DLD1 (cell line): Measurements from ENCODE around the gene COL9A1.

Experiments
- in situ Hi-C: cut with HindIII; loops from 2 replicates; pipeline ENCODE4 v1.10.0; 2017; ENCODE audit warnings: low sequenced_read_pairs

COL9A1 gene

GRCh38 chr6:70234561-70235236, 68.2 kb downstream of the COL9A1 start:
- in situ Hi-C loops = no loop called here

- in situ Hi-C loops = no loop called here
These were observed 71.6 kb downstream of the COL9A1 start for GRCh38 chr6:70231311-70231710.

GRCh38 chr6:70225055-70225454, 77.8 kb downstream of the COL9A1 start:
- in situ Hi-C loops = no loop called here

DNA sequence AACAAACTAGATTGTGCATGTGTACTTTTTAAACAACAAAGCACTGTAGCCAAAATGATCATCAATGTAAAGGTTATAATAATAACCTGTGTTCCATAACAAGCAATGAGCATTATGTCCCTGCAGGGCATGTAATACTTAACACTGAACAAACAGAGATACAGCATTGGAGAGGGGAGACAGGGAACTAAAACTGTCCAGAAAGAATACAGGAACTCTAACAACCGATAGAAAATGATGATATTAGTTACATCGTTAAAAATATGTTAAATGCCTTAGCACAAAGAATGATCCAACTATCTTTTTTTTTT, 80.5 kb downstream of the COL9A1 start:
- in situ Hi-C loops = no loop called here

GRCh38 chr6:70221715-70222438, 81.0 kb downstream of the COL9A1 start:
- in situ Hi-C loops = no loop called here

- in situ Hi-C loops = no loop called here
These were observed 81.7 kb downstream of the COL9A1 start for GRCh38 chr6:70221025-70221714.

DNA sequence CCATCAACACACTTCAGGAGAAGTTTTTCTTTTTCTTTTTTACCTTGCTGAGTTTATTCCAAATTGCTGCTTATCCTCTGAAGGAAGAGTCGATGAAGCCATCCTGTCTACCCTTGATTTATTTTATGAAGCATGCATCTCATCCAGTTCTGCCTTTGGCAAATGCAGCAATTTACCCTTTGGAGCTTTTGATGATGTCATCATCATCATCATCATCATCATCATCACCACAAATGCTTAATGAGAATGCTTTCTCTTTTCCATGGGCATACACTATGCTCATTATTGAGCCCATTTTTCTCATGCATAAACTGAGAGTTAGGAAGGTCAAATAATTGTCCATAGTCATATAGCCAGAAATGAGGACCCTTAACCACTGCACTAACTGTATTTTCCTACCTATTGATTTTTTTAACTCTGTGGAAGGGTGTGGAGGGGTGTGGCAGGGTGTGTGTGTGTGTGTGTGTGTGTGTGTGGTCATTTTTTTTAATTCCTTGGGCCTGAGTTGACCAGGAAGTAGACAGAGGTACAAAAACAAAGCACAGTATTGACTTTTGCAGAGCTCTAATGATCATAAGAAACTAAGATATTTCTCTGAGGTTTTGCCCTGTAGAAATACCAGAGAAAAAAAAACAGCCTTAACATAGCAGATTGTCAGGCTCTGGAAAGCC, 82.8 kb downstream of the COL9A1 start:
- in situ Hi-C loops = no loop called here

- in situ Hi-C loops = no loop called here
These were observed 86.1 kb downstream of the COL9A1 start for GRCh38 chr6:70216767-70217166.

- in situ Hi-C loops = no loop called here
These were observed 87.3 kb downstream of the COL9A1 start for GRCh38 chr6:70215460-70216108.

GRCh38 chr6:70210462-70210861, 92.4 kb downstream of the COL9A1 start:
- in situ Hi-C loops = no loop called here

DNA sequence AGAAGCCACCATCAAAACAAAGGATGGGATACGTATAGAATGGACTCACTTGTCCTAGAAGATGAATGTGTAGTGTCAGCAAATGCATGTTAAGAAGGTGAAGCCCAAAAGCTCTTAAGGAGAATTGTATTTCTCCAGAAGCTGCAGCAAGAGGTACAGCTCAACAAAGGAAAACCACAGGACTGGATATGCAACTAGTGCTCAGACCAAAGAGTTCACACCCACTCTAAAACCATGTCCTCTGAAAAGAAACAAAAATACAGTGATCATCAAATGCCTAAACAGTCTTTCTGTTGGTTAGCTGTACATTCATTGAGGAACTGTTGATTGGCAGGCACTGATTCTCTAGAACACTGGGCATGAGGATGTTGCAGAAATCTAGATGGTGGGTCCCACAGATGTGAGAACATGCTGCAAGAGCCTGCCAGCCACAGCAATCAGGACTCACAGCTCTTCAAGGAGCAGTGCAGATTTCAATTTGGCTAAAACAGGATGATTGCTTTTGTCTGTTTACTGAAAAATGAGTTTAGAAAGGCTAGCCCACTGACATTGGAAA, 94.6 kb downstream of the COL9A1 start:
- in situ Hi-C loops = no loop called here

DNA sequence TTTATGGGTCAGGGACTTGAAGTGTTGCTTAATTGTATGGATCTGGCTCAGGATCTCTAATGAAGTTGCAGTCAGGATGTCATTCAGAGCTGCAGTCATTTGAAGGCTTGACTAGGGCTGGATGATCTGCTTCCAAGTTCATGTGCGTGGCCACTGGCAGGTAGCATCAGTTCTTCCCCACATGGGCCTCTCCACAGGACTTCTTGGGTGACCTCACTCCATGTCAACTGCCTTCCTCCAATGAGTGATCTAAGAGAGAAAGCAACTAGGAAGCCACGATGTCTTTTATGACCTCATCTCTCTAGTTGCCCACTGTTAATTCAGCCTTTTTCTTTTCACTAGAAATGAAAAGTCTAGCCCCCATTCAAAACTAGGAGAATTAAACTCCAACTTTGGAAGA, 104.1 kb downstream of the COL9A1 start:
- in situ Hi-C loops = no loop called here

- in situ Hi-C loops = no loop called here
These were observed 106.4 kb downstream of the COL9A1 start for GRCh38 chr6:70196531-70196930.

DNA sequence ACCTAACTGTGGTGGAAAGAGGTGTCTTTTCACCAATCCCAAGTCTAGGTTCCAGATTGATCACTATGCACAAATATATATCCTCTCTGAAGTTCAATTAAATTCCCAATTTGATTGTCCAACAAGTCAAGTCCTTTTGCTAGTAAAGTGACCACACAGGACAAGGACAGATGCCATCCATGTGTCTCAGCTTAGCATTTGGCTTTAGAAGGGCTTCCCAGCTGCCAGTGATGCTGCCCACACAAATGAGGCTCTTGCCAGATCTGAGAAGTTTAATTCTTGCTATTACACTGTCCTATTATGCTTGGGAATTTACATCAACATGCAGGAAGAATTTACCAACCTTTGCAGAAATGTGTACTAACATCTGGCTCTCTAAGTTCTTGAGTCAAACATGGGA, 108.5 kb downstream of the COL9A1 start:
- in situ Hi-C loops = no loop called here

DNA sequence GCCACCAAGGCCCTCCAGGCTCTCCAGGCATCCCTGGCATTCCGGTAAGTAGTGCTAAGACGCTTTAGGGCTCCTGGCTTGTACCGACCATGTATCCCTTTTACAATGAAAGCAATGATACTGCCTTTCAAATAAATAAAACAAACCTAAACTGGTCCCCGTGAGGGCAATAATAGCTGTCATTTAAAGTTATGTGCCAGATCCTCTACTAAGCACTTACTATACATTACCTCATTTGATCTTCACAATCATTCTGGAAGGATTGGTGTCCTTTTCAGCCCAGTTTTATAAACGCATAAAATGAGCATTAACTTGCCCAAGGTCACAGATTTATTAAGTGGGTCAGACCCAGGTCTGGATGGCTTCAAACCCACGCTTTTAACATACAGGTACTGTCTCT, 114.7 kb downstream of the COL9A1 start:
- in situ Hi-C loops = no loop called here

GRCh38 chr6:70186461-70186860, 116.4 kb downstream of the COL9A1 start:
- in situ Hi-C loops = no loop called here

- in situ Hi-C loops = no loop called here
These were observed 118.2 kb downstream of the COL9A1 start for GRCh38 chr6:70184723-70185122.

DNA sequence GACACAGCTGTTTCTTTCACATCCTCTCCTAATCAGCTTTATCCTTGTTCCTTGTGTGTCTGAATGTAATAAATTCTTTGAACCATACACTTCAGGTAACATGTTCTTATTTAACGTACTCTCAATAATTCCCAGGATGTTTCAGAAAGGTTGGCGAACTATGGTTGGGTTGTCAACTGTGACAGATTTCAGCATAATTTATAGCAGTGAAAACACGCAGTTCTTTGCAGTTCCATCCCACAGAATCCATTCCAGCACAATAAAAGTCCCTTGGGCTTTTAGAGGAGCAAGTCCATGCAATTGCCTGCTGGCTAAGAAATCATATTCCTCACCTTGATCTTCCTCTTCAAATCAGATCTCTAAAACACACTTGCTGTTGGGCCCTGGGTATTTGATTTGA, 119.3 kb downstream of the COL9A1 start:
- in situ Hi-C loops = no loop called here

- in situ Hi-C loops = no loop called here
These were observed 121.8 kb downstream of the COL9A1 start for GRCh38 chr6:70180901-70181599.

GRCh38 chr6:70180183-70180900, 122.5 kb downstream of the COL9A1 start:
- in situ Hi-C loops = no loop called here
